ENCODE results near the gene RAB4B.
A peak's percentile ranks its signal among the peaks of the same experiment; 100 is the strongest.

RAB4B gene

GRCh38 chr19:40781140-40781539 lies 3.1 kb downstream of the RAB4B start (continued):
- TF ChIP-seq ZNF549 (tag by site-specific recombination; IDR thresholded peaks at IDR 0.05) (no peak), ZNF580 (tag by site-specific recombination; IDR thresholded peaks at IDR 0.05) (peak; percentile 37; the same call in 1 of the 2 replicates), ZNF133 (tag by site-specific recombination; IDR thresholded peaks at IDR 0.05) (no peak), ZNF670 (tag by site-specific recombination; IDR thresholded peaks at IDR 0.05; ENCODE audit: low read depth) (no peak), HOXD13 (CRISPR knock-in tag; IDR thresholded peaks at IDR 0.05; ENCODE audit: borderline replicate concordance) (no peak), SP3 (tag by site-specific recombination; IDR thresholded peaks at IDR 0.05) (peak; percentile 23; the same call in 1 of the 2 replicates), ZBTB10 (tag by site-specific recombination; IDR thresholded peaks at IDR 0.05) (no peak), ZNF398 (tag by site-specific recombination; IDR thresholded peaks at IDR 0.05) (no peak), ZNF626 (tag by site-specific recombination; IDR thresholded peaks at IDR 0.05) (no peak), REST (tag by site-specific recombination; IDR thresholded peaks at IDR 0.05) (peak; percentile 71), SALL2 (tag by site-specific recombination; IDR thresholded peaks at IDR 0.05; ENCODE audit: borderline replicate concordance) (no peak), ZNF571 (tag by site-specific recombination; IDR thresholded peaks at IDR 0.05) (no peak), ZNF394 (tag by site-specific recombination; IDR thresholded peaks at IDR 0.05; ENCODE audit: borderline replicate concordance) (peak; percentile 91), ZBTB21 (tag by site-specific recombination; IDR thresholded peaks at IDR 0.05) (peak; percentile 70), ZNF558 (tag by site-specific recombination; IDR thresholded peaks at IDR 0.05) (peak; percentile 80), ZBTB17 (tag by site-specific recombination; IDR thresholded peaks at IDR 0.05) (no peak), ZFP37 (tag by site-specific recombination; IDR thresholded peaks at IDR 0.05) (peak; percentile 59; the same call in 1 of the 2 replicates), RBAK (tag by site-specific recombination; IDR thresholded peaks at IDR 0.05) (peak; percentile 45; the same call in 1 of the 2 replicates), ZNF404 (tag by site-specific recombination; IDR thresholded peaks at IDR 0.05) (0 out of 2 replicates have a peak, but pooled peaks have one; percentile 60), ZNF677 (tag by site-specific recombination; IDR thresholded peaks at IDR 0.05) (no peak), ZNF629 (tag by site-specific recombination; IDR thresholded peaks at IDR 0.05) (peak; percentile 32; the same call in 1 of the 2 replicates), ZNF211 (tag by site-specific recombination; IDR thresholded peaks at IDR 0.05; ENCODE audit: low read depth) (no peak), TRIM28 (IDR thresholded peaks at IDR 0.05; ENCODE audit: borderline replicate concordance, low read length) (no peak), ZNF473 (tag by site-specific recombination; IDR thresholded peaks at IDR 0.05) (no peak), ZNF548 (tag by site-specific recombination; IDR thresholded peaks at IDR 0.05) (no peak), KLF9 (tag by site-specific recombination; IDR thresholded peaks at IDR 0.05; ENCODE audit: low read depth) (no peak), ZNF366 (tag by site-specific recombination; conservative IDR thresholded peaks at IDR 0.05) (peak; percentile 56; the same call in 1 of the 2 replicates), PRDM4 (tag by site-specific recombination; IDR thresholded peaks at IDR 0.05) (no peak), KLF7 (tag by site-specific recombination; IDR thresholded peaks at IDR 0.05; ENCODE audit: borderline replicate concordance) (peak; percentile 57; the same call in 1 of the 2 replicates), ZNF184 (tag by site-specific recombination; IDR thresholded peaks at IDR 0.05) (no peak), ZNF791 (tag by site-specific recombination; IDR thresholded peaks at IDR 0.05) (peak; percentile 66; the same call in 1 of the 2 replicates), ZNF426 (tag by site-specific recombination; IDR thresholded peaks at IDR 0.05) (no peak)
